Left ventricle myocardium inferior (tissue), 1 donor: ENCODE measurements around the gene USF3. TPM values are rescaled to one million over a fixed set of nuclear protein-coding genes. Genes with fewer than 3 reads are reported as not detected.

Experiments used
- DNase-seq: peaks from one replicate; pipeline ENCODE4 v3.0.0-alpha.2; 2020
- H3K27ac ChIP-seq: fragments of 200-600 bp; replicated peaks from 2 replicates; pipeline ENCODE4 v1.8.0; 2021
- H3K27me3 ChIP-seq: fragments of 200-600 bp; 2 replicates; pipeline ENCODE4 v1.8.0; 2021; ENCODE audit warnings: low read depth
- H3K36me3 ChIP-seq: fragments of 200-600 bp; 2 replicates; pipeline ENCODE4 v1.8.0; 2021
- H3K4me1 ChIP-seq: fragments of 200-600 bp; 2 replicates; pipeline ENCODE4 v1.8.0; 2021
- H3K4me3 ChIP-seq: fragments of 200-600 bp; 2 replicates; pipeline ENCODE4 v1.8.0; 2021; ENCODE audit warnings: mild to moderate bottlenecking, moderate library complexity
- H3K9me3 ChIP-seq: fragments of 200-600 bp; replicated peaks from 2 replicates; pipeline ENCODE4 v1.8.0; 2021
- intact Hi-C: fragments of 100-400 bp; cut with micrococcal nuclease; formaldehyde crosslinking; loops from one replicate; pipeline ENCODE4 v1.11.0; 2022
- total RNA-seq: library from RNA; stranded (reverse); fragmentation: NEBNext Ultra II Directional; extraction: Animal tissue kit (Norgen Biotek cat#: 25700); gene quantifications from one replicate; pipeline ENCODE4 v1.2.1, GENCODE V29; 2021
- TF ChIP-seq, protein P1 (sequence below): fragments of 200-600 bp; IDR thresholded peaks from 2 replicates; pipeline ENCODE4 v1.8.0; 2021; ENCODE audit warnings: antibody characterized with exemption, mild to moderate bottlenecking, borderline replicate concordance
- donor health status: DM: no; HTN: yes; CAD: no; lungs with severe emphysema.

The USF3 gene
- total RNA-seq, 1 donor from 2014 or later: 13.4 TPM

DNA sequence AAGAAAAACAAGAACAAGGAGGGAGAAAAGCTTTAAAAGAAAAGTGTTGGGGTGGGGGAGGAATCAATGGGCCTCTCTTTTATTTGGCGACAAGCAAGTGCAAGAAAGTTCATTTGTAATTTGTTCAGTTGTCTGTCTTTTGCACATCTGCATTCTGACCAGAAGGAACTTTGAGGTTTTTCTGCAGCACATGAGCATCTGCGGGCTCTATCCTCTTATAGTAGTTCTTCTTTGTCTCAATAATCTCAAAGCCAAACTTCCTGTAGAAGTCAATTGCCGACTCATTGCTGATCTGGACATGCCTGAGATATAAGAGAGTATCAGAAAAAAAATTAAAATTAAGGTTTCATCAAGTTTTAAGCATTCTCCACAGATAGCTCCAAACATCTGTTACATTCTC lies 25.2 kb upstream of the USF3 start:
- Histone ChIP-seq H3K4me1 (peaks cover 22% of the 10 kb centered on the region), H3K9me3 (no peaks in the 10 kb centered on the region), H3K36me3 (peaks cover 38% of the 10 kb centered on the region), H3K4me3 (no peak overlapping the region), H3K27ac (no peak overlapping the region), H3K27me3 (no peaks in the 10 kb centered on the region)
- TF ChIP-seq, protein P1, sequence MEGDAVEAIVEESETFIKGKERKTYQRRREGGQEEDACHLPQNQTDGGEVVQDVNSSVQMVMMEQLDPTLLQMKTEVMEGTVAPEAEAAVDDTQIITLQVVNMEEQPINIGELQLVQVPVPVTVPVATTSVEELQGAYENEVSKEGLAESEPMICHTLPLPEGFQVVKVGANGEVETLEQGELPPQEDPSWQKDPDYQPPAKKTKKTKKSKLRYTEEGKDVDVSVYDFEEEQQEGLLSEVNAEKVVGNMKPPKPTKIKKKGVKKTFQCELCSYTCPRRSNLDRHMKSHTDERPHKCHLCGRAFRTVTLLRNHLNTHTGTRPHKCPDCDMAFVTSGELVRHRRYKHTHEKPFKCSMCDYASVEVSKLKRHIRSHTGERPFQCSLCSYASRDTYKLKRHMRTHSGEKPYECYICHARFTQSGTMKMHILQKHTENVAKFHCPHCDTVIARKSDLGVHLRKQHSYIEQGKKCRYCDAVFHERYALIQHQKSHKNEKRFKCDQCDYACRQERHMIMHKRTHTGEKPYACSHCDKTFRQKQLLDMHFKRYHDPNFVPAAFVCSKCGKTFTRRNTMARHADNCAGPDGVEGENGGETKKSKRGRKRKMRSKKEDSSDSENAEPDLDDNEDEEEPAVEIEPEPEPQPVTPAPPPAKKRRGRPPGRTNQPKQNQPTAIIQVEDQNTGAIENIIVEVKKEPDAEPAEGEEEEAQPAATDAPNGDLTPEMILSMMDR: no peak
- DNase-seq: no peak
- intact Hi-C loops: no loop called here

DNA sequence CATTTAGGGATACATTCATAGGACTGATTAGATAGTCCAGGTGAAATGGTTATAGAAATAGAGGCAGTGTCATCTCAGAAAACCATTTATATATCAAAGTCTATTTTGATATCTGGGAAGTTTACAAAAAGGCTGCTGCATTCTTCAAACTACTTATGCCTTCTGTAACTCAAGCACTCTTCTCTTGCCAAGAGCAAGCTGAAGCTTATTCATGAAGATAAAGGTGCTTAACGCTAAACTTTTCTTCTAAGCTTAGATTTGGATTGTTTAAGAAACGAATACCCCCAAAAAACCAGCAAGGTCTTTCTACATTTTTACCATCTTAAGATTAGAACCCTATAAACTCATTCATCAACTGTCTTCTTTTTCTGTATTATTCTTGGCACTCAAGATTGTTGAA lies 23.3 kb upstream of the USF3 start:
- DNase-seq: no peak
- H3K27me3 ChIP-seq: no peaks in the 10 kb centered on the region
- TF ChIP-seq, protein P1: no peak
- H3K9me3 ChIP-seq: no peaks in the 10 kb centered on the region
- H3K36me3 ChIP-seq: peaks cover 38% of the 10 kb centered on the region
- no peak overlapping the region for H3K4me3 ChIP-seq
- intact Hi-C loops: no loop called here
- peaks cover 20% of the 10 kb centered on the region for H3K4me1 ChIP-seq
- no peak overlapping the region for H3K27ac ChIP-seq

DNA sequence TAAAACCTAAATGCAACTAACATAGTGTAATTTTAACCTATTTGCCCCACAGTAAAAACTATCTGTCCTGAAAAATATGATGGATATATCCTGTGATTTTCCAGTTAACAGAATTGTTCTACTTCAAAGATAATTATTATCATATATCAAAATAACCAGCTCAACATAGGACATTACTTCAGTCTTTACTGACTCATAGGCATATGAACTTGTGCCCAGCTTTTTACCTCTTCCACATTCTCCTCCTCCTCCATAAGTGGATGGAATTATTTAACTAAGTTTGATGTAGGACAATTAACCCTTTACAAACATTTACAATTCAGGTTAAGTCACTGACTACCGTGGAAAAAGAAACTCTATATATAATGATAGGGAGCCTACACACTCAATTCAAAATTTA lies 22.9 kb upstream of the USF3 start:
- H3K36me3 ChIP-seq: peaks cover 38% of the 10 kb centered on the region
- intact Hi-C loops: no loop called here
- TF ChIP-seq, protein P1: no peak
- peaks cover 20% of the 10 kb centered on the region for H3K4me1 ChIP-seq
- DNase-seq: no peak
- no peaks in the 10 kb centered on the region for H3K27me3 ChIP-seq
- no peaks in the 10 kb centered on the region for H3K9me3 ChIP-seq
- H3K27ac ChIP-seq: no peak overlapping the region
- H3K4me3 ChIP-seq: no peak overlapping the region

DNA sequence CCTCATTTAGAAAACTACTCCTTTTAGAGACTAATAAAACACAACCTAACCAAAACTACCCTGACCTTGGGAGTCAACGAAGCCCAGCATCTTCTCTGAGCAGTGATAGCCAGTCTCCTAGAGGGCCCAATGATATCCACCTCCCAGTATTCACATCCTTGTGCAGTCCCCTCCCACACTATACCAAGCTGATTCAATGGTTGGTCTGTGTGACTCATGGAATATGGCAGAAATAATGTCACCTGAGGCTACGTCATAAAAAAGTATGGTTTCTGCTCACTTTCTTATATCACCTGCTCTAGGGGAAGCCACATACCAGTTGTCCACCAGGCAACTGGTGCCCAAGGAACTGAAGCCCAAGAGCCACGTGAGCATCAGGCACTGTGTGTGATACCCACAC lies 21.4 kb upstream of the USF3 start:
- Histone ChIP-seq H3K4me3 (no peak overlapping the region), H3K27me3 (no peaks in the 10 kb centered on the region), H3K36me3 (peaks cover 34% of the 10 kb centered on the region), H3K27ac (no peak overlapping the region), H3K9me3 (no peaks in the 10 kb centered on the region), H3K4me1 (peaks cover 20% of the 10 kb centered on the region)
- DNase-seq: no peak
- intact Hi-C loops: no loop called here
- TF ChIP-seq, protein P1: no peak

DNA sequence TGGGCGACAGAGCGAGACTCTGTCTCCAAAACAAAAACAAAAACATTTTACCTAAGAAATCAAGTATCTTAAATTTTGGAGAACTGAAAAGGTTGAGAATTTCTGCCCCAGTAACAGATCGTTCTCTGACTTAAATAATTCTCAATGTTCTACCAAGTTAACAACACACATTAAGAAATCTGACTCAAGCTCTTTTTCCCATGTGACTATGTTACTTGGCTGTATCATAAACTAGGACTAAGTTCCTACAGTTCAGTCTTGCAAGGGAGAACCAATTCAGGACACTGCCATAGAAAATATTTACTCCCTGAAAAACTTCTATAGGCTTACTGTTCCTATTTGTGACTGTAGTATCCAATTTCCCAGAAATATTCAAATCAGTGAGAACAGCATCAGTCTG lies 20.9 kb upstream of the USF3 start:
- Histone ChIP-seq H3K4me1 (peaks cover 20% of the 10 kb centered on the region), H3K27ac (no peak overlapping the region), H3K36me3 (peaks cover 30% of the 10 kb centered on the region), H3K27me3 (no peaks in the 10 kb centered on the region), H3K9me3 (no peaks in the 10 kb centered on the region), H3K4me3 (no peak overlapping the region)
- DNase-seq: no peak
- intact Hi-C loops: no loop called here
- TF ChIP-seq, protein P1: no peak

DNA sequence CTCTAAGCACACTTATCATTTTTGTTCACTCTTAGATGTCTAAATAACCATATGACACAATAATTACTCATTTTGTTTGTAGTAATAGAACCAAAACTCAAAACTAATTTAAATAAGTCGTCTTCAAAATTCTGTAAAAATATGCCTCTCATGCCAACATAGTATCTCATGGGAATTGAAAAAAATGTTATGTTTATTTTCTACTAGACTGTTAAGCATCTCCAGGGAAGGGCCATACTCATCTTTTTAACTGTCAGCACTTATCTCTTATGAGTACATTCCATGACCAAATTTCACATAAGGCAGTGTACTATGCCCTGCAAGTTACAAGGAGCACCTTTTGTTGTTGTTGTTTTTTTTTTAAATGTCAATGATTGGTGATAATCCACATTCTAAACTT lies 18.3 kb upstream of the USF3 start:
- no peak overlapping the region for H3K4me3 ChIP-seq
- intact Hi-C loops: no loop called here
- H3K36me3 ChIP-seq: peaks cover 6% of the 10 kb centered on the region
- H3K27me3 ChIP-seq: peaks cover 3% of the 10 kb centered on the region
- TF ChIP-seq, protein P1: no peak
- H3K9me3 ChIP-seq: no peaks in the 10 kb centered on the region
- peaks cover 10% of the 10 kb centered on the region for H3K4me1 ChIP-seq
- no peak overlapping the region for H3K27ac ChIP-seq
- DNase-seq: no peak
